Ectodermal cell (in vitro differentiated cells): ENCODE measurements around the gene FAM107A.
A peak's percentile ranks its signal among the peaks of the same experiment; 100 is the strongest.

Experiments
- H3K27ac ChIP-seq: 2 replicates; pipeline ENCODE4 v1.7.0; 2013; ENCODE audit warnings: mild to moderate bottlenecking, low read depth, low read length; ENCODE audit not compliant: insufficient read depth, poor library complexity, severe bottlenecking
- H3K27me3 ChIP-seq: 2 replicates; pipeline ENCODE4 v1.7.0; 2013; ENCODE audit warnings: mild to moderate bottlenecking, low read length; ENCODE audit not compliant: insufficient read depth, control insufficient read depth, poor library complexity, severe bottlenecking
- H3K36me3 ChIP-seq: one replicate; pipeline ENCODE4 v1.7.0; 2013; ENCODE audit warnings: low read length; ENCODE audit not compliant: control insufficient read depth, insufficient read depth
- H3K4me1 ChIP-seq: one replicate; pipeline ENCODE4 v1.7.0; 2013; ENCODE audit warnings: low read length; ENCODE audit not compliant: control insufficient read depth, insufficient read depth
- H3K4me3 ChIP-seq: 2 replicates; pipeline ENCODE4 v1.7.0; 2013; ENCODE audit warnings: low read depth, low read length, control low read depth; ENCODE audit not compliant: insufficient read depth
- H3K9me3 ChIP-seq: 2 replicates; pipeline ENCODE4 v1.7.0; 2013; ENCODE audit warnings: mild to moderate bottlenecking, low read length, moderate library complexity; ENCODE audit not compliant: control insufficient read depth
- WGBS, 2 experiments: methylation state at CpG; one replicate each; pipeline ENCODE4 v1.1.7; 2013; ENCODE audit warnings: missing lambda C conversion rate in 2 of 2; 5-methylcytosine and 5-hydroxymethylcytosine counted together

Gene FAM107A

DNA sequence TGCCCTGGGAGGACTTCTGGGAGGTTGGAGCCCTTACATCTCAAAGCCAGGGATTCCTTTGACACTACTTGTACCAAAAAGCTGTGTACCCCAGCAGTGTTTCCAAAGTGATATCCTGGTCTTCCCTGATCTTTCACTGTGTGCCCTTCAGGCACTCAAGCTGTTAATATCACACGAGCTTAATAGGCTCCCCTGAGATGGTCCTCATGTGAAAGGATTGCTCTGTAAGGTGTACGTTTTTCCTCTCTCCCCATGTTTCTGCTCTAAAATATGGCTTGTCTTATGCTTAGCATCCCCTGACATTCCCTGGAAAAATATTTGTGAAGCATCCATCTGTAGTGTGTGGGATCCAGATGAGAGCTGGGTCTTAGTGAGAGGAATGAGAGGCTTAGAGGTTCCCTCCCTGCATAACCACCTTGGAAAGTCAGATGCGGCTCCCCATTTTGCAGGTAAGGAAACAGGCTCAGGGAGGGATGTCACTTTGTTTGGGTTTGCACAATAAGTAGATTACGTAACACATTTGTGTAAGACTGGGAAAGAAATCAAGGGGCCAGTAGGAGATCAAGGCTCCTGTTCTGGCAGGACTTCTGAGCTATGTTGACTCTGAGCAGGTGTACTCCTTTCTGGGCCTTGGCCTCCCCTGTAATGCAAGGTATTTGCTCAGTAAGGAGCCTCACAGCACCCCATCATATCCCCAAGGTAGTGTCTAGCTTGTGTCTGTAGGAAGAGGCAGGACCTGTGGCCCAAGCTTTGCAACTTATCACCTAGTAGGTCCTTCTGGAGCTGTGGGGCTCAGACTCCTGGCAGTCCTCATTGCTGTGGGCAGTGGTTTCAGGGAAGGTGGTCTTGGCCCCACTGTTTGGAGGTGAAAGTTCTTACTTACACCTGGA lies 39.5 kb downstream of the FAM107A start:
- 95 to 99% methylated on average over 4 of the region's 4 CpGs for WGBS, 2 experiments
- Histone ChIP-seq H3K4me3 (no peak overlapping the region), H3K27ac (peak overlapping the region; percentile 23)

DNA sequence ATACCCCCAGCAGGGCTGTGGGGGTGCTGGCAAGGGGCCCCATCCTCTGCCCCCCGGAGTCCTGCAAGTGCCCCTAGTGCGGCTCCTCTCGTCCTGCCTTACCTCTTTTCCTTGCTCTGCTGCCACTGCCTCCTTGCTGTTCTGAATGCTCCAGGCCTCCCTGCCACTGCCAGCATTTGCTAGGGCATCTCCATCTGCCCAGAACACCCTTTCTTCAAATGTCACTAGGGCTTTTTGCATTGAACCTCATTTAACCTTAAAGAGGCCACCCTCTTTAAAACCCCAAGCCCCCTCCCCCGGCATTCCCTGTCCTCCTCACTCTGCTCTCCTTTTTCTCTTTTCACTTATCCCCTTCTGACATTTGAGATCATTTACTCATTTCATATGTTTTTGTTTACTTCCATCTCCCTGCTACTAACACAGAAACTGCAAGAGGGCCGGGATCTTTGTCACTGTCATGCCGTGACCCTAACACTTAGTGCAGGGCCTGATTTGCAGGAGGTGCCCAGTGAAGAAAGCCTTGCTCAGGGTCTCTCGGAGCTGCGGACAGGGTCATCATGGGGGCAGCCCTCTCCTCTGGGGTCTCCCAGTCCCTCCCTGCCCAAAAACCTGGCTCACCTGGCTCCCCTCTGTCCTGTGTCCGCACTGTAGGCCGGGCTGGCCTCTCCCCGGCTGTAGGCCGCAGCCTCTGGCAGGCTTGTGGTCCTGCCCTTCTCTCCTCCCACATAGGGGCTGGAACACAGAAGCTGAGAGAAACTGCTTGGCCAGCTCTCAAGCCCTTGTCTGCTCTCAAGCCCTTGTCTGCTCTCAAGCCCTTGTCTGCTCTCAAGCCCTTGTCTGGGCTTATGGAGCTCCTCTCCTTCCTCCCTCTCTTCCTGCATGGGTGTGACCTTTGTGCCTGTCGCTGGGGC lies 40.4 kb downstream of the FAM107A start, which contains the start of gene ACOX2:
ACOX2 (minus strand) TSS at position 690 of the 911 bp plus-strand sequence. CDS start 2,084 bp downstream, outside the sequence.
- H3K4me1 ChIP-seq, result peaks cover 9% of the 10 kb centered on the region
- no peaks in the 10 kb centered on the region for H3K27me3 ChIP-seq
- no peak within 1 kb of the TSS for H3K4me3 ChIP-seq
- no peaks in the 10 kb centered on the region for H3K36me3 ChIP-seq
- 86 to 87% methylated on average over 13 of the region's 13 CpGs for WGBS, 2 experiments
- peak within 1 kb of the TSS; percentile 23 for H3K27ac ChIP-seq
- no peaks in the 10 kb centered on the region for H3K9me3 ChIP-seq

More for the DNA sequence above, 39.5 kb downstream of the FAM107A start:
- no peaks in the 10 kb centered on the region for H3K36me3 ChIP-seq
- H3K4me1 ChIP-seq, result peaks cover 9% of the 10 kb centered on the region
- no peaks in the 10 kb centered on the region for H3K9me3 ChIP-seq
- H3K27me3 ChIP-seq, result no peaks in the 10 kb centered on the region

GRCh38 chr3:58535531-58536500 lies 41.4 kb downstream of the FAM107A start:
- no peaks in the 10 kb centered on the region for H3K27me3 ChIP-seq
- 88 to 95% methylated on average over 2 of the region's 2 CpGs for WGBS, 2 experiments
- no peak overlapping the region for H3K27ac ChIP-seq
- H3K9me3 ChIP-seq, result no peaks in the 10 kb centered on the region
- no peaks in the 10 kb centered on the region for H3K36me3 ChIP-seq
- H3K4me3 ChIP-seq, result no peak overlapping the region
- H3K4me1 ChIP-seq, result peaks cover 9% of the 10 kb centered on the region

- Histone ChIP-seq H3K36me3 (no peaks in the 10 kb centered on the region), H3K27ac (no peak overlapping the region), H3K9me3 (no peaks in the 10 kb centered on the region), H3K27me3 (no peaks in the 10 kb centered on the region), H3K4me3 (no peak overlapping the region), H3K4me1 (peaks cover 9% of the 10 kb centered on the region)
- WGBS, 2 experiments, result 93 to 97% methylated on average over 9 of the region's 9 CpGs
Measured at GRCh38 chr3:58534592-58535494, 42.3 kb downstream of the FAM107A start.

DNA sequence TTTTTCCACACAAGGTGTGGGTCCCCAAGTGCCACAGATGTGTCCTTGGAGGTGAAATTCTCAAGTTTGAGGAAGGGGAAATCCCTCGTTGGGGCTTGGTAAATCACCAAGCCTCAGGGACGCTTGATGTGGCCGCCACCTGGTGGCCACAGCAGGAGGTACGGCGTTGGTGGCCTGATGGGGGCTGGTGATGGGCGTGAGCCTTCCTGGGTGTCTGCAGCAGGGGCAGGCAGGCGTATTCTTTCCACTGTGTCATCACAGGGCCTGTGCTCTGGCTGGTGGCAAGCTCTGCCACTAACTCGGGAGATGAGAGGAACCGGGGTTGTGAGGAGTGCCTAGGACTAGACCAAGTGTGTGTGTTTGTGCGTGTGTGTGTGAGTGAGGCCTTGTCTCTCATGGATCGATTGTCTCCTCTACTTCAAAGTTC lies 44.4 kb downstream of the FAM107A start:
- Histone ChIP-seq H3K9me3 (no peaks in the 10 kb centered on the region), H3K4me3 (no peak overlapping the region), H3K27ac (no peak overlapping the region), H3K4me1 (peaks cover 15% of the 10 kb centered on the region), H3K36me3 (no peaks in the 10 kb centered on the region), H3K27me3 (no peaks in the 10 kb centered on the region)
- 43 to 46% methylated on average over 11 of the region's 11 CpGs for WGBS, 2 experiments

DNA sequence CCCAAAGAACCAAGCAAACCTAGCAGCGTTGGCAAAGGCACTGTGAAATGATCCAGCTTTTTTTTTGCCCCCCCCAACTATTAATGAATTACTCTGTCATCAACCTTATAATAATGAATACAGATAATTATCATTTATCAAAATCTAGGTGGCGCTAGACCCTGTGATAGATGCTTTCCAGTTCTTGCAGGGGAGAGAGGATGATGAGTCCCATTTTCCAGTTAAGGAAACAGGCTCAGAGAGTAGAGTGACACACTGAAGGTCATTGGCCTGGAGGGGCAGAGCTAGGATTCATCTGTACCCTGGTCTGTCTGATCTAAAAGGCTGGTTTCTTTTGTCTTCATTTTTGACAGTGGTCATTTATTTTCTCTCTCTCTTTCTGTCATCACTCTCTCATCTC lies 45.2 kb downstream of the FAM107A start:
- H3K4me3 ChIP-seq, result no peak overlapping the region
- 84 to 86% methylated on average over 2 of the region's 2 CpGs for WGBS, 2 experiments
- H3K4me1 ChIP-seq, result peaks cover 12% of the 10 kb centered on the region
- H3K9me3 ChIP-seq, result no peaks in the 10 kb centered on the region
- no peaks in the 10 kb centered on the region for H3K27me3 ChIP-seq
- no peaks in the 10 kb centered on the region for H3K36me3 ChIP-seq
- no peak overlapping the region for H3K27ac ChIP-seq

DNA sequence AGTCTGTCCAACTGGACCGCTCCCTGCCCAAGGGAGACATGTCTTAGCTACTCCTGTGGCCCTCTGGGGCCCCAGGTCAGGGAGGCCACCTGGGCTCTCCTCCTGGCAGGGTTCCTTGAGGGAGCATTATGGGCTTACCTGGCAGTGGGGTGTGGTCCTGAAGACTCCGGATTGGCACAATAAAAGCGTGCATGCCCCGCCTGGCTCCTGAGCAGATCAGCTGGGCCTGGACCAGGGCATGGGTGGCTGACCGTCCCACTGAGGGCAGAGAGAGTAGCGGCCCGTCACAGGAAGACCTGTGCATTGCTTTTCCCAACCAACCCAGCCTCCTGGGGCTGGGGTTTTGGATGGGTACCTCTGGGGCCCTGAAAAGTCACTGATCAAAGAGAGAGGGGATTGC lies 45.6 kb downstream of the FAM107A start:
- no peak overlapping the region for H3K4me3 ChIP-seq
- no peaks in the 10 kb centered on the region for H3K27me3 ChIP-seq
- no peaks in the 10 kb centered on the region for H3K9me3 ChIP-seq
- peaks cover 11% of the 10 kb centered on the region for H3K4me1 ChIP-seq
- 93 to 94% methylated on average over 7 of the region's 7 CpGs for WGBS, 2 experiments
- H3K36me3 ChIP-seq, result no peaks in the 10 kb centered on the region
- no peak overlapping the region for H3K27ac ChIP-seq

DNA sequence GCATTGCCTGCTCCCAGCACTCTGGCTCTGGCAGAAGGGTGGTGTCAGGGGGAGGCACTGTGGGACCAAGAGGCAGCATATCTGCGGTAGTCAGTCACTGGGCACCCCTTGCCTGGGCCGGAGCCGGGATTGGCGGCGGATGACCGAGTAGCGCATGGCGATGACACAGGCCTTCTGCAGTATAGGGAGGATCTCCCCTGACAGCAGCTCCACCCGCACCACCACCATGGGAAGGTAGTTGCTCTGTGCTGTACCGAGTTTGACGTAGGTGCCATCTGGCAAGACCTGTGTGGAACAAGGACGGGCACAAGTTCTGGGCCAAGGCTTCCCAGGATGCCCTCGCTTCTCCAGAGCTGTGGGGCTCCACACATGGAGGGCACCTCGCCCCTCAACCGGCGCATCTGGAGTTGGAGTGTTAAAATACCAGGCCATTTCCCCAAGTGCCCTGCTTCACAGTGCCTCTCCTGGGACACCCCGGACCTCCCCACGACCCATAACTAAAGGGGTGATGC lies 46.8 kb downstream of the FAM107A start:
- no peak overlapping the region for H3K4me3 ChIP-seq
- no peaks in the 10 kb centered on the region for H3K27me3 ChIP-seq
- H3K4me1 ChIP-seq, result peaks cover 15% of the 10 kb centered on the region
- WGBS, 2 experiments, result 96 to 97% methylated on average over 18 of the region's 18 CpGs
- H3K36me3 ChIP-seq, result no peaks in the 10 kb centered on the region
- H3K27ac ChIP-seq, result no peak overlapping the region
- no peaks in the 10 kb centered on the region for H3K9me3 ChIP-seq
